GM12865 (cell line): ENCODE measurements around the gene ABHD14A.
A peak's percentile ranks its signal among the peaks of the same experiment; 100 is the strongest.
"Not testable (repeated sequence)": the region's sequence is repeated elsewhere in the genome, so short reads cannot be mapped to it uniquely, and the experiment has no call there.

Source experiments
- DNase-seq: peaks from one replicate; pipeline ENCODE4 v3.0.0; 2010; ENCODE audit warnings: low read depth
- H3K4me3 ChIP-seq: 2 replicates; pipeline ENCODE4 v1.5.1; 2011; ENCODE audit warnings: mild to moderate bottlenecking, low read depth, low read length, control low read depth
- TF ChIP-seq, protein P1 (sequence below): IDR thresholded peaks from 2 replicates; pipeline ENCODE4 v1.5.1; 2011; ENCODE audit warnings: low read length, control low read depth, low read depth, inconsistent platforms; ENCODE audit not compliant: insufficient read depth; ENCODE audit errors: missing control alignments

The ABHD14A gene

DNA sequence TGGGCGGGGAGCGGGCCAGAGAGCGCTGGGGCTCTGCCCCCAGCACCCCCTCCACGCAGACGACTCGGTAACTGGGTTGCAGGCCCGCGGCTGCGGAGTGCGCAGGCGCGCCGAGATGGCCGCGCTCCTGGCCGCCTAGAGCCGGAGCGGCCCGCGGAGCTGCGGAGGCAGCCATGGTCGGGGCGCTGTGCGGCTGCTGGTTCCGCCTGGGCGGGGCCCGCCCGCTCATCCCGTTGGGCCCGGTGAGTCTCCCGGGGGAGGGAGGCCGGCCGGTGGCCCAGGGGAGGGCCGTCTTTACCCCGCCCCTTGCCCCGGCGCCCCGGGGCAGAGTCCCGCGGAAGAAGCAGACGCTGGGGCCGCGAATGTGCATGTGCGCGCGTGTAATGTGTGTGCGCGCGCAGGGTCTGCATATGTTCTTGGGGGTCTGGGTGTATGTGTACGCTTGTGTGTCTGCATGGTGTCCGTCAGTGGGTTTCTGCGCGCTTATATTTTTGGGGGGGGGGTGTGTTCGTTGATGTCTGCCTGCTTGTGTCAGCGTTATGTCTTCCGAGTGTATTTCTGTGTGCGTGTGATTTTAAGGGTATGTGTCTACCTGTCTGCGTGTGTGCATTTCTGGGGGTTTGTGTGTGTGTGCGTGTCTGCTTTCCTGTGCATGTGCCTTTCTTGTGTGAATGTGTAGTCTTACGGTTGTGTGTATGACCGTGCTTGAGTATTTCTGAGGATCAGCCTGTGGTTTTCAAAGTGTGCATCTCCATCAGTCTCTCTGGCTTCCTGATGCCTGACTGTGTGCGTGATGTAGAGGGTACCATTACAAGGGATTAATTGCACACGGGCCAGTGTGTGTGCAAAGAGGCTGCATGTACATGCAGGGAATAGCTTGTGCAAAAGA lies at the start of gene ABHD14A:
ABHD14A (plus strand) TSS at position 102 of the 889 bp plus-strand sequence; CDS start at position 174, 72 bp downstream.
- DNase-seq, result peak; percentile 84
- TF ChIP-seq, protein P1, sequence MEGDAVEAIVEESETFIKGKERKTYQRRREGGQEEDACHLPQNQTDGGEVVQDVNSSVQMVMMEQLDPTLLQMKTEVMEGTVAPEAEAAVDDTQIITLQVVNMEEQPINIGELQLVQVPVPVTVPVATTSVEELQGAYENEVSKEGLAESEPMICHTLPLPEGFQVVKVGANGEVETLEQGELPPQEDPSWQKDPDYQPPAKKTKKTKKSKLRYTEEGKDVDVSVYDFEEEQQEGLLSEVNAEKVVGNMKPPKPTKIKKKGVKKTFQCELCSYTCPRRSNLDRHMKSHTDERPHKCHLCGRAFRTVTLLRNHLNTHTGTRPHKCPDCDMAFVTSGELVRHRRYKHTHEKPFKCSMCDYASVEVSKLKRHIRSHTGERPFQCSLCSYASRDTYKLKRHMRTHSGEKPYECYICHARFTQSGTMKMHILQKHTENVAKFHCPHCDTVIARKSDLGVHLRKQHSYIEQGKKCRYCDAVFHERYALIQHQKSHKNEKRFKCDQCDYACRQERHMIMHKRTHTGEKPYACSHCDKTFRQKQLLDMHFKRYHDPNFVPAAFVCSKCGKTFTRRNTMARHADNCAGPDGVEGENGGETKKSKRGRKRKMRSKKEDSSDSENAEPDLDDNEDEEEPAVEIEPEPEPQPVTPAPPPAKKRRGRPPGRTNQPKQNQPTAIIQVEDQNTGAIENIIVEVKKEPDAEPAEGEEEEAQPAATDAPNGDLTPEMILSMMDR, result no peak
- peak within 1 kb of the TSS; percentile 77 for H3K4me3 ChIP-seq

DNA sequence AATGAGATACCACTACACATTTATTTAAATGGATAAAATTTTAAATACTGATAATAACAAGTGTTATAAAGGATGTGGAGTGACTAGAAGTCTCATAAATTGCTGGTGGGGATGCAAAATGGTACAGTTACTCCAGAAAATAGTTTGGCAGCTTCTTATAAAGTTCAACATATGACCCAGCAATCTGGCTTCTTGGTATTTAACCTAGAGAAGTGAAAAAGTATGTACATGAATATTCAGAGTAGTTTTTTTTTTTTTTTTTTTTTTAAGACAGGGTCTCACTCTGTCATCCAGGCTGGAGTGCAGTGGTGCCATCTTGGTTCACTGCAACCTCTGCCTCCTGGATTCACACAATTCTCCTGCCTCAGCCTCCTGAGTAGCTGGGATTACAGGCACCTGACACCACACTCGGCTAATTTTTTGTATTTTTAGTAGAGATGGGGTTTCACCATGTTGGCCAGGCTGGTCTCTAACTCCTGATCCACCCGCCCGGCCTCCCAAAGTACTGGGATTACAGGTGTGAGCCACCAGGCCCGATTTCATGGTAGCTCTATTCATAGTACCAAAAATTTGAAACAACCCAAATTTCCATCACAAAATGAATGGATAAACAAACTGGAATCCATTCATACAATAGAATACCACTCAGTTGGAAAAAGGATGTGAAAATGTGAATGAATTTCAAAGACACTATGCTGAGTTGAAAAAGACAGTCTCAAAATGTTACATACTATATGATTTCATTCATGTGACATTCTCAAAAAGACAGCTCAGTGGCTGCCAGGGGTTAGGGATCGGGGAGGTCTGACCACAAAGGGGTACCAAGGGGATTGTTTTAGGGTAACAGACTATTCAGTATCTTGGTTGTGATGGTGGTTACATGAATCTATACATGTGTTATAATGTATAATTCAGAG lies 47.5 kb upstream of the ABHD14A start:
- TF ChIP-seq, protein P1, result no peak
- no peak overlapping the region for H3K4me3 ChIP-seq
- DNase-seq, result no peak

DNA sequence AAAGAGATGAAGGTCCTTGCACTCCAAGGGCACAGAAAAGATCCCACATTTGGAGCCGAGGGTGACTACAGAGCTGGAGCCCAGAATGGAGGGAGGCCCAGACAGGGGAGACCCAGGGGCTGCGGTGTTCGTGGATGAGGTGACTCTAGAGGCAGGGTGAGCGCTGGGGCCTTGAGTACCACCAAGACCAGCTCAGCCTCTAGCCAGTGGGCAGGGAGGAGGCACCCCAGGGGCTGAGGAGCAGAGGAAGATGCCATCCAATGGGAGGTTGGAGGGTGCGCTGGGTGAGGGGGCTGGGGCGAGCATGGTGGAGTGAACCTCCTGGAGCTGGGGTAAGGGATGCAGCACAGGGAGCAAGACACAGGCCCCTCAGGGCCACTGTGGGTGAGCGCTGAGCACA lies 46.4 kb upstream of the ABHD14A start:
- DNase-seq, result no peak
- H3K4me3 ChIP-seq, result no peak overlapping the region
- TF ChIP-seq, protein P1, result no peak

DNA sequence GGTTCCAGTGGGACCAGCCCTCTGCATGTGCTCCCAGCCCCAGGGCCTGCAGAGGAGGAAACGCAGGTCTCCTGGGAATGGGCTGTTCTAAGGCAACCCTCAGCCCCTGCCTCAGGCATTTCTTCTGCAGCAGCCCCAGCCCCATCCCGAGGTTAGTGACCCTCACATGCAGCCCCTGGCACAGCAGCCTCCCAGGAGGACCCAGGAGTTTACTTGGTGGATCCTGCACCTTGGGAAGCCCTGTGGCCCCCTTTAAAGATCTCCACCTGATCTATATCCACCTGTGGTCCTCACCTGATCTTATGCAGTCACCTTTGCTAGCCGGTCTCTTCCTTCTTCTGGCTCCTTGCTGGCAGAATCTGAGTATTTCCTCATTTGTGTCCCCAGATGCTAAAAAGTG lies 45.9 kb upstream of the ABHD14A start:
- H3K4me3 ChIP-seq, DNase-seq: not testable (repeated sequence)

DNA sequence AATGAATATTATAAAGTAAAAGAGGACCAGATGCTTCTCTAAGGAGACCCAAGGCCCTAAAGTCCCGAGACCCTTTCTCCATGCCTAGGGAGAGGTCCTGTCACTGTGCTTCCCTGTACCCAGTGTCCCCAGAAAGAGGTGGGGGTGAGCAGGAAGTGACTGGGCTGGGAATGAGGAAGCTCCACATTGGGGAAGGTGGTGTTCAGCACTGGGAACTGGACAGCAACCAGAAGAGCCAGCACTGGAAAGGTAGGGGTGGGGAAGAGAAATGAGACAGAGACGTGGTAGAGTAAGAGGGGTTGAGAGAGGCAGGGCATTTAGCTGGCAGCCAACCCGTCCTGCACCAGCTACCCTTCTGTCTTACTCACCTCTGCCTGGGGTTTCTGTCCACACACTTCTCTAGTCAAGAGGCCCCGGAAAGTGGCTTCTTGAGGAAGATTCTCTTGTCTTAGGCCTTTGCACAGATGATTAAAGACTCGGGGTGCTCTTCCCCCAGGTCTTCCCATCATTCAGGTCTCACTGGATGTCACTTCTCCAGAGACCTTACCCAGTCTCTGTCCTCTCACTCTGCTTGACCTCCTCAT lies 45.4 kb upstream of the ABHD14A start:
- no peak for DNase-seq
- no peak overlapping the region for H3K4me3 ChIP-seq
- TF ChIP-seq, protein P1, result no peak

DNA sequence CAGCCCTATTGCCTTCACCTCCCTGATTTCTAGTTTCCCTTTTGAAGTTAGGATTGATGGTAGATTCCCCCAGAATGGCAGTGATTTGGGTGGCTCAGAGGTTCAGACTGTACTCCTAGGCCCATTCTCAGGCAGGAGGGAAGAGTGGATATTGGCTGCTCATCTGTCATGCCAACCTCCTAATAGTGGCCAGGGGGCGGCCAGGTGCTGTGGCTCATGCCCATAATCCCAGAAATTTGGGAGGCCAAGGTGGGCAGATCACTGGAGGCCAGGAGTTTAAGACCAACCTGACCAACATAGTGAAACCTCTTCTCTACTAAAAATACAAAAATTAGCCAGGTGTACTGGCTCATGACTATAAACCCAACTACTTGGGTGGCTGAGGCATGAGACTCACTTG lies 44.4 kb upstream of the ABHD14A start:
- TF ChIP-seq, protein P1, result no peak
- H3K4me3 ChIP-seq, result no peak overlapping the region
- no peak for DNase-seq

DNA sequence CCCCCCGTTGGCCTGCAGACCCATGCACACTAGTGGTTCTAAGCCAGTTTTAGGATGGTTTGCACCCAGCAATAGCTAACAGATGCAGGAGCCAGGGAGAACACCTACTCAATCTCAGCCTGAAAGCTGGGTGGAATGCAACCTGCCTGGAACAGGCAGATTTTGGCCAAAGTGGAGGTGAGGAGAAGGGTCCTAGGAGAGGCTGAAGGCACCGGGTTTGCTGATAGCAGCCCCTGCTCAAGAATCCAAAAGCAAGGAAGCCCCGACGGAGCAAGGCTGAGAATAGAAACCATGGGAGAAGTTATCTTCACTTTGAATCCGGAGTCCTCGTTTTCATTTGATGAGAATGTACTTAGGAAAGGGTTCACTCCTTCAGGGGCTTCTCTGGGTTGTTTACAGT lies 43.1 kb upstream of the ABHD14A start:
- DNase-seq, result no peak
- TF ChIP-seq, protein P1, result no peak
- no peak overlapping the region for H3K4me3 ChIP-seq
